Stimulated activated CD8-positive, alpha-beta memory T cell treated with anti-CD3 and anti-CD28 coated beads, Interleukin-15, amount 100 ng/mL, for 48 hours (primary cell): ENCODE results near the gene GOLGA6L1.
"Not testable (repeated sequence)": the region's sequence is repeated elsewhere in the genome, so short reads cannot be mapped to it uniquely, and the experiment has no call there.

Experiments
- DNase-seq, 2 donors: peaks; one replicate each; pipeline ENCODE4 v3.0.0-alpha.2; 2020; ENCODE audit warnings: low read depth in 2 of 2

The GOLGA6L1 gene

GRCh38 chr15:23136722-23137121, at the start of gene GOLGA6L1:
Gene GOLGA6L1, minus strand, starts transcription at chr15:23136822. Its CDS starts 91 bp downstream, at chr15:23136731.
- not testable (repeated sequence) for DNase-seq

GRCh38 chr15:23181201-23181600, 44.6 kb upstream of the GOLGA6L1 start:
- not testable (repeated sequence) for DNase-seq

GRCh38 chr15:23180547-23180927, 43.9 kb upstream of the GOLGA6L1 start:
- DNase-seq, result not testable (repeated sequence)

GRCh38 chr15:23179768-23180546, 43.3 kb upstream of the GOLGA6L1 start:
- DNase-seq, result not testable (repeated sequence)

GRCh38 chr15:23176683-23177082, 40.1 kb upstream of the GOLGA6L1 start:
- DNase-seq, result not testable (repeated sequence)

- DNase-seq, result not testable (repeated sequence)
These were observed 39.0 kb upstream of the GOLGA6L1 start for GRCh38 chr15:23175606-23176005.

GRCh38 chr15:23174609-23175140, 38.1 kb upstream of the GOLGA6L1 start:
- DNase-seq, result not testable (repeated sequence)

GRCh38 chr15:23132787-23133186, 3.8 kb downstream of the GOLGA6L1 start:
- not testable (repeated sequence) for DNase-seq

GRCh38 chr15:23118208-23118607, 18.4 kb downstream of the GOLGA6L1 start:
- no peak for DNase-seq

GRCh38 chr15:23095796-23096195, 40.8 kb downstream of the GOLGA6L1 start:
- DNase-seq, result no peak

- DNase-seq, result no peak
These were observed 53.5 kb downstream of the GOLGA6L1 start for GRCh38 chr15:23083115-23083514.

GRCh38 chr15:23081996-23082737, 54.5 kb downstream of the GOLGA6L1 start:
- DNase-seq, result not testable (repeated sequence)

- no peak for DNase-seq
These were observed 55.4 kb downstream of the GOLGA6L1 start for GRCh38 chr15:23081271-23081670.

GRCh38 chr15:23079766-23080165, 56.9 kb downstream of the GOLGA6L1 start:
- DNase-seq, result no peak
